B cell (primary cell): ENCODE data around the gene MBOAT1. TPM values are rescaled to one million over a fixed set of nuclear protein-coding genes. Genes with fewer than 3 reads are reported as not detected.

Experiments
- ATAC-seq: fragments of 200-7000 bp; cut with Tn5 transposase; one replicate; pipeline ENCODE4 v1.10.0; 2021; ENCODE audit warnings: low read depth, mild to moderate bottlenecking, moderate number of reproducible peaks, moderate library complexity
- CTCF ChIA-PET: fragments of 350-600 bp; sonication (Branson Sonifier 250); formaldehyde crosslinking; loops from one replicate; lab custom pipeline; 2021; ENCODE audit warnings: antibody characterized with exemption, inconsistent platforms; lab: Charles Lee
- POLR2A ChIA-PET: fragments of 350-600 bp; sonication (Branson Sonifier 250); formaldehyde crosslinking; loops from one replicate; lab custom pipeline; 2021; ENCODE audit warnings: antibody characterized with exemption; lab: Charles Lee
- DNase-seq: peaks from one replicate; pipeline ENCODE4 v3.0.0; 2013
- H2AFZ ChIP-seq: 2 replicates; pipeline ENCODE4 v1.6.1; 2012; ENCODE audit warnings: mild to moderate bottlenecking, low read depth, low read length; ENCODE audit not compliant: insufficient read depth, poor library complexity, severe bottlenecking
- H3K27ac ChIP-seq, 2 donors: 1 replicate in 1 of 2; 2 replicates in 1 of 2; pipeline ENCODE4 v1.5.1; 2012 to 2013; ENCODE audit warnings: low read length in 2 of 2, mild to moderate bottlenecking in 2 of 2, moderate library complexity in 1 of 2
- H3K27me3 ChIP-seq, 4 experiments: fragments of 200-600 bp in 1 of 4; sonication (generic) in 1 of 4; replicated peaks in 1 of 4; 1 replicate in 2 of 4; 2 replicates in 2 of 4; pipeline versions ENCODE4 v1.6.1 to v1.7.0; 2013 to 2016; ENCODE audit warnings: low read length in 3 of 4, mild to moderate bottlenecking in 2 of 4, mixed read lengths in 1 of 4, moderate library complexity in 1 of 4; ENCODE audit not compliant: insufficient read depth in 4 of 4, control insufficient read depth in 3 of 4; ENCODE audit errors: control extremely low read depth in 1 of 4
- H3K36me3 ChIP-seq, 2 experiments: replicated peaks in 1 of 2; 1 replicate in 1 of 2; 2 replicates in 1 of 2; pipeline versions ENCODE4 v1.6.1 to v1.7.1; 2013; ENCODE audit warnings: low read length in 1 of 2; ENCODE audit not compliant: insufficient read depth in 2 of 2, control insufficient read depth in 1 of 2; ENCODE audit errors: control extremely low read depth in 1 of 2, extremely low read depth in 1 of 2
- H3K4me1 ChIP-seq, 2 donors: fragments of 200-600 bp in 1 of 2; sonication (generic) in 1 of 2; 1 replicate in 1 of 2; 2 replicates in 1 of 2; pipeline versions ENCODE4 v1.5.1 to v1.6.1; 2013 to 2017; ENCODE audit warnings: low read length in 2 of 2; ENCODE audit not compliant: control insufficient read depth in 2 of 2, insufficient read depth in 2 of 2
- H3K4me2 ChIP-seq: replicated peaks from 2 replicates; pipeline ENCODE3; 2012; ENCODE audit warnings: mild to moderate bottlenecking, low read depth, low read length; ENCODE audit not compliant: poor library complexity, severe bottlenecking
- H3K4me3 ChIP-seq, 5 experiments: fragments of 200-600 bp in 1 of 5; sonication (generic) in 1 of 5; 1 replicate in 3 of 5; 2 replicates in 2 of 5; pipeline versions ENCODE4 v1.5.1 to v1.7.0; 2011 to 2016; ENCODE audit warnings: low read length in 4 of 5, mild to moderate bottlenecking in 4 of 5, low read depth in 2 of 5, control low read depth in 1 of 5, moderate library complexity in 1 of 5; ENCODE audit not compliant: insufficient read depth in 1 of 5; ENCODE audit errors: control extremely low read depth in 1 of 5, extremely low read depth in 1 of 5
- H3K79me2 ChIP-seq: fragments of 200-600 bp; sonication (generic); one replicate; pipeline ENCODE4 v1.6.0; 2016; ENCODE audit warnings: low read length; ENCODE audit not compliant: control insufficient read depth, insufficient read depth
- H3K9ac ChIP-seq: fragments of 200-600 bp; sonication (generic); 2 replicates; pipeline ENCODE4 v1.6.1; 2017; ENCODE audit warnings: mild to moderate bottlenecking, low read length, moderate library complexity
- H3K9me3 ChIP-seq, 3 donors: one replicate each; pipeline versions ENCODE4 v1.6.1 to v1.7.1; 2013; ENCODE audit warnings: low read length in 2 of 3; ENCODE audit not compliant: control insufficient read depth in 2 of 3, insufficient read depth in 1 of 3; ENCODE audit errors: control extremely low read depth in 1 of 3
- H4K20me1 ChIP-seq: 2 replicates; pipeline ENCODE4 v1.6.0; 2012; ENCODE audit warnings: mild to moderate bottlenecking, low read length; ENCODE audit not compliant: insufficient read depth, control insufficient read depth, poor library complexity, severe bottlenecking
- H3K27ac Mint-ChIP-seq: one replicate; pipeline ENCODE4 v1.8.0; 2021; ENCODE audit warnings: mixed read lengths
- H3K27me3 Mint-ChIP-seq: one replicate; pipeline ENCODE4 v1.8.0; 2021; ENCODE audit warnings: mixed read lengths
- H3K4me1 Mint-ChIP-seq: one replicate; pipeline ENCODE4 v1.8.0; 2021; ENCODE audit warnings: mixed read lengths
- H3K4me3 Mint-ChIP-seq: one replicate; pipeline ENCODE4 v1.8.0; 2021; ENCODE audit warnings: mixed read lengths
- H3K9me3 Mint-ChIP-seq: one replicate; pipeline ENCODE4 v1.8.0; 2022; ENCODE audit warnings: mixed read lengths; ENCODE audit not compliant: insufficient read depth
- CTCF ChIP-seq: fragments of 200-600 bp; IDR thresholded peaks from one replicate; pipeline ENCODE4 v1.8.0; 2022; ENCODE audit warnings: antibody characterized with exemption, mild to moderate bottlenecking
- EZH2 ChIP-seq: IDR thresholded peaks from 2 replicates; pipeline ENCODE4 v1.6.1; 2012; ENCODE audit warnings: borderline replicate concordance, low read depth, mild to moderate bottlenecking, moderate library complexity, low read length; ENCODE audit not compliant: insufficient read depth, poor library complexity, severe bottlenecking
- WGBS: methylation state at CpG from one replicate; pipeline ENCODE4 v1.1.5; 2013; ENCODE audit warnings: missing lambda C conversion rate; ENCODE audit not compliant: insufficient coverage; 5-methylcytosine and 5-hydroxymethylcytosine counted together
- intact Hi-C: fragments of 100-400 bp; cut with micrococcal nuclease; formaldehyde crosslinking; loops from one replicate; pipeline ENCODE4 v1.10.0; 2022
- polyA plus RNA-seq: library from polyadenylated mRNA; depleted of rRNA; stranded (reverse); fragments of >200 nt; gene quantifications from 2 replicates; pipeline ENCODE4 v1.2.3, GENCODE V29; 2012
- total RNA-seq, 2 donors: library from RNA; stranded (reverse); fragments of 120-200 nt in 1 of 2; gene quantifications; 1 replicate in 1 of 2; 2 replicates in 1 of 2; pipeline versions ENCODE4 v1.2.3 to v1.2.4, GENCODE V29; 2013 to 2022

The MBOAT1 gene
- total and polyA plus RNA-seq, 2 donors (not counting 1 experiment from before 2014, with no cell fraction given), result 5.4 to 8.1 TPM

- H3K4me1 ChIP-seq, result no peaks in the 10 kb centered on the region
- no peak for ATAC-seq
- H3K9me3 ChIP-seq, result no peaks in the 10 kb centered on the region
- WGBS, result 100% methylated on average over 1 of the region's 7 CpGs
- no peak overlapping the region for H3K4me3 ChIP-seq
- CTCF ChIA-PET, result interaction anchor here (0.7 to 2.8 kb wide), 4 partner anchors 11 to 1432 kb away, joined by 3 to 10 read pairs (median 6); no protein-coding TSS in a partner anchor
- H4K20me1 ChIP-seq, result no peaks in the 10 kb centered on the region
- Mint-ChIP-seq H3K4me3 (no peak overlapping the region), H3K27me3 (no peaks in the 10 kb centered on the region), H3K27ac (no peak overlapping the region), H3K4me1 (peaks cover 3% of the 10 kb centered on the region), H3K9me3 (no peaks in the 10 kb centered on the region)
- H3K27me3 ChIP-seq, result no peaks in the 10 kb centered on the region
- H3K9ac ChIP-seq, result no peak overlapping the region
- no peaks in the 10 kb centered on the region for H3K79me2 ChIP-seq
- intact Hi-C loops, result loop anchor here (5.0 kb wide), 1 partner anchor 1532 kb away; no protein-coding TSS in a partner anchor
- peaks cover 0 to 3% of the 10 kb centered on the region in 2 experiments for H3K36me3 ChIP-seq
- H3K4me2 ChIP-seq, result no peak overlapping the region
- TF ChIP-seq CTCF (no peak), EZH2 (no peak)
- H3K27ac ChIP-seq, result no peak overlapping the region
- POLR2A ChIA-PET, result no interaction called here
- no peak overlapping the region for H2AFZ ChIP-seq
- no peak for DNase-seq
These were observed 82.8 kb downstream of the MBOAT1 start for GRCh38 chr6:20129290-20130088.

- Histone ChIP-seq H3K27ac (no peak overlapping the region), H3K79me2 (no peaks in the 10 kb centered on the region), H4K20me1 (no peaks in the 10 kb centered on the region), H3K9me3 (no peaks in the 10 kb centered on the region), H3K36me3 (peaks cover 0 to 9% of the 10 kb centered on the region in 2 experiments), H3K4me3 (no peak overlapping the region), H3K4me1 (no peaks in the 10 kb centered on the region), H3K27me3 (no peaks in the 10 kb centered on the region), H2AFZ (no peak overlapping the region), H3K4me2 (no peak overlapping the region), H3K9ac (no peak overlapping the region)
- no peak for ATAC-seq
- no peaks in the 10 kb centered on the region for H3K27me3 Mint-ChIP-seq
- H3K4me1 Mint-ChIP-seq, result peaks cover 3% of the 10 kb centered on the region
- no peak for TF ChIP-seq EZH2
- no peak for TF ChIP-seq CTCF
- POLR2A ChIA-PET, result no interaction called here
- 91% methylated on average over 3 of the region's 3 CpGs for WGBS
- no peaks in the 10 kb centered on the region for H3K9me3 Mint-ChIP-seq
- H3K27ac Mint-ChIP-seq, result no peak overlapping the region
- no peak for DNase-seq
- intact Hi-C loops, result loop anchor here (5.0 kb wide), 1 partner anchor 1531 kb away; no protein-coding TSS in a partner anchor
- H3K4me3 Mint-ChIP-seq, result no peak overlapping the region
- CTCF ChIA-PET, result interaction anchor here (1.2 to 2.8 kb wide), 2 partner anchors 9 to 67 kb away, joined by 3 to 10 read pairs; no protein-coding TSS in a partner anchor
These were observed 84.3 kb downstream of the MBOAT1 start for GRCh38 chr6:20128018-20128417.
